Endodermal cell (in vitro differentiated cells): ENCODE data around the gene PRDM1. TPM values are rescaled to one million over a fixed set of nuclear protein-coding genes. Genes with fewer than 3 reads are reported as not detected.

Experiments
- DNase-seq: peaks from one replicate; pipeline ENCODE4 v3.0.0-alpha.2; 2017
- H3K27ac ChIP-seq: 2 replicates; pipeline ENCODE4 v1.5.1; 2013; ENCODE audit warnings: mild to moderate bottlenecking, low read depth, low read length, moderate library complexity
- H3K27me3 ChIP-seq: 2 replicates; pipeline ENCODE4 v1.6.1; 2013; ENCODE audit warnings: mild to moderate bottlenecking, low read length, moderate library complexity; ENCODE audit not compliant: insufficient read depth, control insufficient read depth, poor library complexity, severe bottlenecking
- H3K36me3 ChIP-seq: 2 replicates; pipeline ENCODE4 v1.7.0; 2013; ENCODE audit warnings: mild to moderate bottlenecking, low read length, moderate library complexity; ENCODE audit not compliant: control insufficient read depth, insufficient read depth
- H3K4me1 ChIP-seq: one replicate; pipeline ENCODE4 v1.7.0; 2013; ENCODE audit warnings: low read length; ENCODE audit not compliant: control insufficient read depth, insufficient read depth
- H3K4me3 ChIP-seq: 2 replicates; pipeline ENCODE4 v1.5.1; 2013; ENCODE audit warnings: mild to moderate bottlenecking, low read length, moderate library complexity
- H3K9ac ChIP-seq: 2 replicates; pipeline ENCODE4 v1.6.1; 2013; ENCODE audit warnings: mild to moderate bottlenecking, low read length, moderate library complexity; ENCODE audit not compliant: poor library complexity, severe bottlenecking; ENCODE audit errors: extremely low read depth
- H3K9me3 ChIP-seq: 2 replicates; pipeline ENCODE4 v1.6.1; 2013; ENCODE audit warnings: mild to moderate bottlenecking, low read length, moderate library complexity; ENCODE audit not compliant: control insufficient read depth
- H3K27ac Mint-ChIP-seq: 2 replicates; pipeline ENCODE4 v1.8.0; 2020; ENCODE audit warnings: mixed read lengths
- H3K27me3 Mint-ChIP-seq: 2 replicates; pipeline ENCODE4 v1.8.0; 2021; ENCODE audit warnings: mild to moderate bottlenecking, mixed read lengths; ENCODE audit not compliant: insufficient read depth
- H3K36me3 Mint-ChIP-seq: 2 replicates; pipeline ENCODE4 v1.8.0; 2020; ENCODE audit warnings: low read depth, mixed read lengths
- H3K4me1 Mint-ChIP-seq: 2 replicates; pipeline ENCODE4 v1.8.0; 2020; ENCODE audit warnings: mixed read lengths
- H3K4me3 Mint-ChIP-seq: 2 replicates; pipeline ENCODE4 v1.8.0; 2020; ENCODE audit warnings: mild to moderate bottlenecking, moderate library complexity, mixed read lengths
- H3K9me3 Mint-ChIP-seq: 2 replicates; pipeline ENCODE4 v1.8.0; 2020; ENCODE audit warnings: mild to moderate bottlenecking, mixed read lengths
- WGBS, 2 experiments: methylation state at CpG; one replicate each; pipeline versions ENCODE4 v1.1.5 to v1.1.7; 2013; ENCODE audit warnings: missing lambda C conversion rate in 2 of 2, mixed read lengths in 1 of 2; ENCODE audit not compliant: insufficient coverage in 1 of 2, insufficient read length in 1 of 2; 5-methylcytosine and 5-hydroxymethylcytosine counted together
- total RNA-seq, 2 donors: library from RNA; stranded (reverse); fragmentation: NEBNext Ultra II Directional in 1 of 2; extraction: Animal tissue kit (Norgen Biotek cat#: 25700) in 1 of 2; gene quantifications; 2 replicates in 1 of 2; 3 replicates in 1 of 2; pipeline ENCODE4 v1.2.1, GENCODE V29; 2021
- TF ChIP-seq, protein P1 (sequence below): fragments of 200-600 bp; sonication (generic); conservative IDR thresholded peaks from 2 replicates; pipeline ENCODE4 v1.5.0; 2021; ENCODE audit warnings: antibody characterized with exemption, mild to moderate bottlenecking

The PRDM1 gene
- total RNA-seq, 2 donors from 2014 or later: 54.0 to 74.3 TPM

GRCh38 chr6:106126482-106126881, 40.3 kb downstream of the PRDM1 start:
- Histone ChIP-seq H3K4me1 (no peaks in the 10 kb centered on the region), H3K9ac (no peak overlapping the region), H3K9me3 (no peaks in the 10 kb centered on the region), H3K27me3 (no peaks in the 10 kb centered on the region), H3K36me3 (no peaks in the 10 kb centered on the region), H3K27ac (no peak overlapping the region), H3K4me3 (no peak overlapping the region)
- H3K36me3 Mint-ChIP-seq: no peaks in the 10 kb centered on the region
- DNase-seq: no peak
- no peak overlapping the region for H3K4me3 Mint-ChIP-seq
- TF ChIP-seq, protein P1, sequence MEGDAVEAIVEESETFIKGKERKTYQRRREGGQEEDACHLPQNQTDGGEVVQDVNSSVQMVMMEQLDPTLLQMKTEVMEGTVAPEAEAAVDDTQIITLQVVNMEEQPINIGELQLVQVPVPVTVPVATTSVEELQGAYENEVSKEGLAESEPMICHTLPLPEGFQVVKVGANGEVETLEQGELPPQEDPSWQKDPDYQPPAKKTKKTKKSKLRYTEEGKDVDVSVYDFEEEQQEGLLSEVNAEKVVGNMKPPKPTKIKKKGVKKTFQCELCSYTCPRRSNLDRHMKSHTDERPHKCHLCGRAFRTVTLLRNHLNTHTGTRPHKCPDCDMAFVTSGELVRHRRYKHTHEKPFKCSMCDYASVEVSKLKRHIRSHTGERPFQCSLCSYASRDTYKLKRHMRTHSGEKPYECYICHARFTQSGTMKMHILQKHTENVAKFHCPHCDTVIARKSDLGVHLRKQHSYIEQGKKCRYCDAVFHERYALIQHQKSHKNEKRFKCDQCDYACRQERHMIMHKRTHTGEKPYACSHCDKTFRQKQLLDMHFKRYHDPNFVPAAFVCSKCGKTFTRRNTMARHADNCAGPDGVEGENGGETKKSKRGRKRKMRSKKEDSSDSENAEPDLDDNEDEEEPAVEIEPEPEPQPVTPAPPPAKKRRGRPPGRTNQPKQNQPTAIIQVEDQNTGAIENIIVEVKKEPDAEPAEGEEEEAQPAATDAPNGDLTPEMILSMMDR: no peak
- WGBS, 2 experiments: 89 to 93% methylated on average over 1 to 3 of the region's 3 CpGs
- no peaks in the 10 kb centered on the region for H3K4me1 Mint-ChIP-seq
- no peaks in the 10 kb centered on the region for H3K9me3 Mint-ChIP-seq
- H3K27ac Mint-ChIP-seq: no peak overlapping the region
- no peaks in the 10 kb centered on the region for H3K27me3 Mint-ChIP-seq

- Mint-ChIP-seq H3K27me3 (no peaks in the 10 kb centered on the region), H3K9me3 (no peaks in the 10 kb centered on the region), H3K36me3 (no peaks in the 10 kb centered on the region), H3K4me3 (no peak overlapping the region), H3K27ac (no peak overlapping the region), H3K4me1 (no peaks in the 10 kb centered on the region)
- Histone ChIP-seq H3K36me3 (no peaks in the 10 kb centered on the region), H3K9me3 (no peaks in the 10 kb centered on the region), H3K4me1 (no peaks in the 10 kb centered on the region), H3K9ac (no peak overlapping the region), H3K27me3 (no peaks in the 10 kb centered on the region), H3K4me3 (no peak overlapping the region), H3K27ac (no peak overlapping the region)
- DNase-seq: no peak
- TF ChIP-seq, protein P1: no peak
- WGBS, 2 experiments: 89 to 95% methylated on average over 7 to 9 of the region's 9 CpGs
These were observed 43.0 kb downstream of the PRDM1 start for GRCh38 chr6:106128981-106129781.

DNA sequence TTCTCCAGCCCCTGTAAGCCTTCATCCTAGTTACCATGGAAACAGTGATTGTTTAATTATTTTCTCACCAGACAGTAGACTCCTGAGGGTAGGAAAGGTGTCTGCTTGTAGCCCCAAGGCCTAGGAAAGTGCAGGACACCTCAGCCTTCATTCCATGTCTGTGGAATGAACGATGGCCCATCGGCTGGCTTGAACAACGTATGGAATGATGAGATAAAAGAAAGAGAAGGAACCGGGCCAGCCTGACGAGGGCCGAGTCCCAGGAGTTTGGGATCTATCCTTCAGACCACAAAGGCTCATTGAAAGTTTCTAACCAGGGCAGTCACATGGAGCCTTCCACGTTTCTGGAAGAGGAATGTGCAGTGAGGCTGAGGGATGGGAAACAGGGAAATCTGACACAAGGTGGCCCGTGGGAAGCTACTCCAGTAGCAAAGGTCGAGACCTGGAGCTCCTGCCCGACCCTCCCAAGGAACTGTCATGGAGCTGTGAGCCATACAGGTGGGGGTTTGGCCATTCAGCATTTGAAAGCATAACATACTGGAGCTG, 46.1 kb downstream of the PRDM1 start:
- DNase-seq: no peak
- H3K27me3 Mint-ChIP-seq: no peaks in the 10 kb centered on the region
- no peak overlapping the region for H3K27ac Mint-ChIP-seq
- 85 to 93% methylated on average over 3 to 10 of the region's 10 CpGs for WGBS, 2 experiments
- TF ChIP-seq, protein P1: no peak
- Histone ChIP-seq H3K27ac (no peak overlapping the region), H3K9me3 (no peaks in the 10 kb centered on the region), H3K27me3 (no peaks in the 10 kb centered on the region), H3K36me3 (no peaks in the 10 kb centered on the region), H3K4me3 (no peak overlapping the region), H3K9ac (no peak overlapping the region), H3K4me1 (no peaks in the 10 kb centered on the region)
- H3K4me3 Mint-ChIP-seq: no peak overlapping the region
- peaks cover 5% of the 10 kb centered on the region for H3K4me1 Mint-ChIP-seq
- H3K9me3 Mint-ChIP-seq: no peaks in the 10 kb centered on the region
- H3K36me3 Mint-ChIP-seq: no peaks in the 10 kb centered on the region
